Measurements from ENCODE around the gene FANCG. TPM values are rescaled to one million over a fixed set of nuclear protein-coding genes. Genes with fewer than 3 reads are reported as not detected.

FANCG gene
- total and polyA plus RNA-seq, 2 of the 8 experiments (the other 6 are each of a cell fraction or from before 2014, with no cell fraction given) = 66.6 to 87.1 TPM

- Histone ChIP-seq H3K23ac (ENCODE audit: insufficient read length) (no peak overlapping the region), H4K8ac (ENCODE audit: extremely low read depth, insufficient read depth, low read length) (no peak overlapping the region), H3K56ac (replicated peaks; ENCODE audit: insufficient read length, low read depth, low read length) (no peak overlapping the region), H3K79me2 (ENCODE audit: control insufficient read depth in 1 of 2, insufficient read depth in 2 of 2, low read length in 2 of 2) (no peaks in the 10 kb centered on the region), H3K27ac (ENCODE audit: low read depth, low read length) (no peak overlapping the region), H3K36me3 (ENCODE audit: control insufficient read depth in 2 of 4, insufficient read depth in 4 of 4, low read length in 3 of 4) (no peaks in the 10 kb centered on the region), H3K9ac (replicated peaks in 1 of 4; ENCODE audit: extremely low read depth in 1 of 4, low read depth in 3 of 4, low read length in 3 of 4) (no peak overlapping the region), H3K14ac (ENCODE audit: insufficient read length) (no peak overlapping the region), H3K4me1 (replicated peaks in 1 of 4; ENCODE audit: control insufficient read depth in 3 of 4, insufficient read depth in 4 of 4, low read length in 3 of 4) (no peaks in the 10 kb centered on the region), H2AFZ (ENCODE audit: low read length) (no peak overlapping the region), H3K23me2 (ENCODE audit: low read depth, low read length) (no peaks in the 10 kb centered on the region), H3K9me3 (ENCODE audit: insufficient read depth in 2 of 2, low read depth in 1 of 2, low read length in 1 of 2) (peaks cover 14 to 16% of the 10 kb centered on the region in 2 experiments; a peak in 3 of 4 replicates), H2AK5ac (ENCODE audit: low read depth, low read length) (no peak overlapping the region), H2BK12ac (ENCODE audit: low read depth, low read length) (no peak overlapping the region), H2BK5ac (ENCODE audit: low read depth, low read length) (no peak overlapping the region), H3K79me1 (ENCODE audit: low read depth, low read length) (no peaks in the 10 kb centered on the region), H3K4me3 (ENCODE audit: extremely low read depth in 1 of 4, insufficient read depth in 2 of 4, low read depth in 3 of 4, low read length in 4 of 4) (no peak overlapping the region), H3K4me2 (ENCODE audit: insufficient read depth in 1 of 2, low read depth in 2 of 2, low read length in 2 of 2) (no peak overlapping the region), H4K5ac (ENCODE audit: insufficient read length, low read depth, low read length) (no peak overlapping the region), H4K20me1 (replicated peaks in 1 of 2; ENCODE audit: control insufficient read depth in 1 of 2, insufficient read depth in 2 of 2, low read length in 2 of 2) (no peaks in the 10 kb centered on the region), H4K91ac (replicated peaks; ENCODE audit: insufficient read length, low read length) (no peak overlapping the region), H3K4ac (replicated peaks; ENCODE audit: insufficient read length, low read depth, low read length) (no peak overlapping the region), H2BK15ac (ENCODE audit: low read length) (no peak overlapping the region), H3K27me3 (replicated peaks in 1 of 4; ENCODE audit: control insufficient read depth in 3 of 4, extremely low read depth in 1 of 4, insufficient read depth in 3 of 4, low read length in 3 of 4) (no peaks in the 10 kb centered on the region), H3K18ac (ENCODE audit: extremely low read depth, low read length) (no peak overlapping the region), H2BK120ac (replicated peaks; ENCODE audit: low read depth, low read length) (no peak overlapping the region), H2BK20ac (ENCODE audit: low read length) (no peak overlapping the region)
- POLR2A ChIA-PET (ENCODE audit: partially characterized antibody) = interaction anchor here (0.7 kb wide), 1 partner anchor 112 kb away, joined by 3 read pairs; no protein-coding TSS in a partner anchor
- no peak for FAIRE-seq
- no peak for DNase-seq (ENCODE audit: low read depth in 1 of 2, low spot score in 2 of 2)
- 91% methylated on average over 2 of the region's 2 CpGs; no CpG with 5 or more reads in 1 of the 2 experiments for WGBS, 2 experiments (ENCODE audit: extremely low coverage in 1 of 2, insufficient coverage in 1 of 2, insufficient read length in 1 of 2, insufficient replicate concordance in 2 of 2, low coverage in 1 of 2, low lambda C conversion rate in 2 of 2, missing lambda C conversion rate in 1 of 2)
- CTCF ChIA-PET (ENCODE audit: partially characterized antibody) = interaction anchor here (0.5 to 2.4 kb wide), 5 partner anchors 14 to 133 kb away, joined by 3 to 7 read pairs (median 4); no protein-coding TSS in a partner anchor
- TF ChIP-seq NRF1 (IDR thresholded peaks at IDR 0.05; ENCODE audit: low read depth, low read length) (no peak), CBX8 (IDR thresholded peaks at IDR 0.05; ENCODE audit: borderline replicate concordance, low read depth, low read length) (no peak), ATF2 (IDR thresholded peaks at IDR 0.05; ENCODE audit: low read length) (no peak), SP4 (IDR thresholded peaks at IDR 0.05; ENCODE audit: low read length) (no peak), TAF1 (IDR thresholded peaks at IDR 0.05; ENCODE audit: low read depth, low read length) (no peak)
These were observed 46.6 kb downstream of the FANCG start for GRCh38 chr9:35033101-35033500.

Data from H1 (cell line).